PC-9 (cell line): ENCODE results near the gene RAB43. TPM values are rescaled to one million over a fixed set of nuclear protein-coding genes. Genes with fewer than 3 reads are reported as not detected.
"Not testable (repeated sequence)": the region's sequence is repeated elsewhere in the genome, so short reads cannot be mapped to it uniquely, and the experiment has no call there.

Source experiments
- BruUV-seq: library from RNA; stranded (reverse); fragments of 400-500 nt; replicated peaks from 2 replicates; lab custom pipeline; 2021; lab: Mats Ljungman, UMichigan
- CTCF ChIA-PET: fragments of 300-600 bp; sonication (Branson Sonifier 250); formaldehyde crosslinking; loops from one replicate; lab custom pipeline; 2022; ENCODE audit warnings: antibody characterized with exemption; lab: Charles Lee
- POLR2A ChIA-PET: fragments of 300-600 bp; sonication (Branson Sonifier 250); formaldehyde crosslinking; loops from one replicate; lab custom pipeline; 2022; ENCODE audit warnings: antibody characterized with exemption; ENCODE audit not compliant: unreplicated experiment; lab: Charles Lee
- DNase-seq, 2 experiments: peaks; one replicate each; pipeline versions ENCODE4 v3.0.0 to v3.0.0-alpha.2; 2015 to 2022; ENCODE audit warnings: mixed read lengths in 1 of 2
- H2AFZ ChIP-seq: fragments of 200-600 bp; sonication (generic); 2 replicates; pipeline ENCODE4 v1.8.1; 2017; ENCODE audit warnings: antibody characterized with exemption
- H3F3A ChIP-seq: fragments of 200-600 bp; sonication (generic); 2 replicates; pipeline ENCODE4 v1.8.1; 2017; ENCODE audit warnings: antibody characterized with exemption, mild to moderate bottlenecking, low read depth; ENCODE audit not compliant: insufficient read depth
- H3K27ac ChIP-seq: fragments of 200-600 bp; sonication (generic); 2 replicates; pipeline ENCODE4 v1.6.1; 2016; ENCODE audit warnings: mixed run types
- H3K27me3 ChIP-seq: fragments of 200-600 bp; sonication (generic); 2 replicates; pipeline ENCODE4 v1.6.1; 2016; ENCODE audit warnings: low read depth, mixed run types; ENCODE audit not compliant: insufficient read depth
- H3K36me3 ChIP-seq: fragments of 200-600 bp; sonication (generic); 2 replicates; pipeline ENCODE4 v1.6.1; 2016; ENCODE audit warnings: low read depth, mixed run types
- H3K4me1 ChIP-seq: fragments of 200-600 bp; sonication (generic); replicated peaks from 2 replicates; pipeline ENCODE4 v1.6.1; 2016; ENCODE audit warnings: mixed run types; ENCODE audit not compliant: insufficient read depth
- H3K4me2 ChIP-seq: fragments of 200-600 bp; sonication (generic); 2 replicates; pipeline ENCODE4 v1.6.1; 2017; ENCODE audit warnings: mixed run types
- H3K4me3 ChIP-seq: fragments of 200-600 bp; sonication (generic); 2 replicates; pipeline ENCODE4 v1.6.1; 2016; ENCODE audit warnings: mixed run types
- H3K79me2 ChIP-seq: fragments of 200-600 bp; sonication (generic); 2 replicates; pipeline ENCODE4 v1.6.1; 2017; ENCODE audit warnings: low read depth, mixed run types
- H3K9me2 ChIP-seq: fragments of 200-600 bp; sonication (generic); 2 replicates; pipeline ENCODE4 v1.8.1; 2017; ENCODE audit warnings: mild to moderate bottlenecking; ENCODE audit not compliant: insufficient read depth
- H3K9me3 ChIP-seq: fragments of 200-600 bp; sonication (generic); 2 replicates; pipeline ENCODE4 v1.8.1; 2016; ENCODE audit warnings: low read depth; ENCODE audit not compliant: insufficient read depth
- H4K20me1 ChIP-seq: fragments of 200-600 bp; sonication (generic); 2 replicates; pipeline ENCODE4 v1.8.1; 2017; ENCODE audit not compliant: insufficient read depth
- EZH2 ChIP-seq: fragments of 200-600 bp; sonication (generic); IDR thresholded peaks from 2 replicates; pipeline ENCODE4 v1.8.0; 2017; ENCODE audit warnings: antibody characterized with exemption, low read depth
- intact Hi-C: fragments of 100-400 bp; cut with micrococcal nuclease; formaldehyde crosslinking; loops from one replicate; pipeline ENCODE4 v1.10.0; 2022; ENCODE audit not compliant: unreplicated experiment
- total RNA-seq: library from RNA; stranded (reverse); gene quantifications from 2 replicates; pipeline ENCODE4 v1.2.3, GENCODE V29; 2021
- TF ChIP-seq, protein P1 (sequence below): fragments of 200-600 bp; sonication (generic); conservative IDR thresholded peaks from 2 replicates; pipeline ENCODE4 v1.6.1; 2017; ENCODE audit warnings: mixed run types, antibody characterized with exemption, mild to moderate bottlenecking, moderate library complexity

Gene RAB43
- total RNA-seq, 1 experiment from 2014 or later = 39.5 TPM

DNA sequence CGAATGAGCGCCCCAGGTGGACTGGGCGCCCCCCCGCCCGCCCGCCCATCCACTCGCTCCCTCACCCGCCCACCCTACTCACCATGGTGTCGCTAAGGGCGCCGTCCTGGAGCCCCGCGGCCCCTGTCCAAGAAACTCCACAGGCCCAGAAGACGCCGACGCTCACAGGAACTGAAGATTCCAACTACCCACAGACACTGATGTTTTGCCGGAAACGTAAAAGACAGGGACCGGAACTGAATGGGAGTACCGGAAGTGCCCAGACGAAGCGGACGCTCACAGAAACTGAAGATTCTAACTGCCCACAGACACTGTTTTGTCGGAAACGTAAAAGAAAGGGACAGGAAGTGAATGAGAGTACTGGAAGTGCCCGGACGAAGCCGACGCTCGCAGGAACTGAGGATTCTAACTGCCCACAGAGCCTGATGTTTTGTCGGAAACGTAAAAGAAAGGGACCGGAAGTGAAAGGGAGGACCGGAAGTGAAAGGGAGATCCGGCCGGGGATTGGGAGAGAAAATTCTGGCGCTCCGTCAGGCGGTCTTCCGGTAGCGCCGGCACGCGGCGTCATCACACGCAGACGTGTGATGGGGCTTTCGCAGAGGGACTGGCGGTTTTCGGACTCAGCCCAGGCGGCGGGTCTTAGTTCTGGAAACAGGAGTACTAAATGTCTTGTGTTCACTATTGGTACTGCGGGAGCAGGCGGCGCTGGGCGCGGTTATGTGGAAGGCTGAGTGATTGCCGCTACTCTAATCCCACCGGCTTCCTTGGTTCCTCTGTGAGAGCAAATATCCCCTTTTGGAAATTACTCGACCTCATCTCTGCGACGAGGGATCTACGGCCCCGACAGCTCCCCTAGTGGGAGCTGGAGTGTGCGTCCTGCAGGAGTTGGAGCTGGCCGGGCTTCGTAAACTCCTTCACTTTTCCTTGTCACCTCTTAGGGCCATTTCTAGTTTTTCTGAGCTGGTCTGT lies 39.6 kb upstream of the RAB43 start, which contains the start of gene ISY1:
Gene ISY1 (minus strand): TSS at position 173 of the 969 bp plus-strand sequence. CDS start 88 bp downstream, at position 85.
- H3K9me3 ChIP-seq = no peaks in the 10 kb centered on the region
- TSS peak; percentile 97 for BruUV-seq
- peak within 1 kb of the TSS; percentile 93 for H2AFZ ChIP-seq
- H3K36me3 ChIP-seq = 0 out of 2 replicates have a peak, but pooled peaks cover 4% of the 10 kb centered on the region
- peaks cover 21% of the 10 kb centered on the region for H3K4me1 ChIP-seq
- H3K27me3 ChIP-seq = no peaks in the 10 kb centered on the region
- ChIA-PET CTCF (interaction anchor here (0.6 to 0.8 kb wide), 4 partner anchors 40 to 191 kb away, joined by 3 to 4 read pairs (median 4); partner anchors contain the start of gene RAB43), POLR2A (interaction anchor here (0.6 to 0.9 kb wide), 5 partner anchors 79 to 1382 kb away, joined by 3 to 15 read pairs (median 5); no protein-coding TSS in a partner anchor)
- peak within 1 kb of the TSS; percentile 91 for H3K4me2 ChIP-seq
- intact Hi-C loops = loop anchor here (1.0 kb wide), 1 partner anchor 84 kb away; no protein-coding TSS in a partner anchor
- H3K4me3 ChIP-seq = peak within 1 kb of the TSS; percentile 78
- H3K27ac ChIP-seq = peak within 1 kb of the TSS; percentile 88
- TF ChIP-seq, protein P1, sequence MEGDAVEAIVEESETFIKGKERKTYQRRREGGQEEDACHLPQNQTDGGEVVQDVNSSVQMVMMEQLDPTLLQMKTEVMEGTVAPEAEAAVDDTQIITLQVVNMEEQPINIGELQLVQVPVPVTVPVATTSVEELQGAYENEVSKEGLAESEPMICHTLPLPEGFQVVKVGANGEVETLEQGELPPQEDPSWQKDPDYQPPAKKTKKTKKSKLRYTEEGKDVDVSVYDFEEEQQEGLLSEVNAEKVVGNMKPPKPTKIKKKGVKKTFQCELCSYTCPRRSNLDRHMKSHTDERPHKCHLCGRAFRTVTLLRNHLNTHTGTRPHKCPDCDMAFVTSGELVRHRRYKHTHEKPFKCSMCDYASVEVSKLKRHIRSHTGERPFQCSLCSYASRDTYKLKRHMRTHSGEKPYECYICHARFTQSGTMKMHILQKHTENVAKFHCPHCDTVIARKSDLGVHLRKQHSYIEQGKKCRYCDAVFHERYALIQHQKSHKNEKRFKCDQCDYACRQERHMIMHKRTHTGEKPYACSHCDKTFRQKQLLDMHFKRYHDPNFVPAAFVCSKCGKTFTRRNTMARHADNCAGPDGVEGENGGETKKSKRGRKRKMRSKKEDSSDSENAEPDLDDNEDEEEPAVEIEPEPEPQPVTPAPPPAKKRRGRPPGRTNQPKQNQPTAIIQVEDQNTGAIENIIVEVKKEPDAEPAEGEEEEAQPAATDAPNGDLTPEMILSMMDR = peak; percentile 84
- TF ChIP-seq EZH2 = no peak
- no peaks in the 10 kb centered on the region for H3K9me2 ChIP-seq
- H3F3A ChIP-seq = peaks cover 45% of the 10 kb centered on the region
- peak; percentile 86 to 89 for DNase-seq
- H3K79me2 ChIP-seq = peaks cover 21% of the 10 kb centered on the region
- peaks cover under 1% of the 10 kb centered on the region; the same call in 1 of the 2 replicates for H4K20me1 ChIP-seq

DNA sequence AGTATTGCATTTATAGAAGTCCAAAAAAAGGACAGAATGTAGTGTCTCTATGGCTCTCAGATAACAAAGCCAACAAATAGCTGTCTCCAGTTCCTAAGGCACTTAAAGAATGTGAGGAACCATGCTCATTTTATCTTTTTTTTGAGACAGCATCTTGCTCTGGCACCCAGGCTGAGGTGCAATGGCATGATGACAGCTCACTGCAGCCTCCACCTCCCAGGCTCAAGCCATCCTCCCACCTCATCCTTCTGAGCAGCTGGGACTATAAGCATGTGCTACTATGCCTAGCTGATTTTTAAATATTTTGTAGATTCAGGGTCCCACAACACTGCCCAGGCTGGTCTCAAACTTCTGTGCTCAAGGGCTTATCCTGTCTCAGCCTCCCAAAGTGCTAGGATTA lies 23.2 kb upstream of the RAB43 start:
- DNase-seq = no peak
- no peaks in the 10 kb centered on the region for H3K9me2 ChIP-seq
- no peaks in the 10 kb centered on the region for H3K27me3 ChIP-seq
- ChIA-PET CTCF (interaction anchor here (1.0 kb wide), 1 partner anchor 10 kb away, joined by 3 read pairs; no protein-coding TSS in a partner anchor), POLR2A (interaction anchor here (0.6 kb wide), 1 partner anchor 23 kb away, joined by 5 read pairs; the partner anchor contains the start of gene RAB43)
- H4K20me1 ChIP-seq = no peaks in the 10 kb centered on the region
- H3K4me2 ChIP-seq = no peak overlapping the region
- H3K9me3 ChIP-seq = no peaks in the 10 kb centered on the region
- H3K4me3 ChIP-seq = no peak overlapping the region
- H3K36me3 ChIP-seq = peaks cover 11% of the 10 kb centered on the region; the same call in 1 of the 2 replicates
- TF ChIP-seq, protein P1 = no peak
- no peak for TF ChIP-seq EZH2
- no TSS peak for BruUV-seq
- intact Hi-C loops = no loop called here
- H2AFZ ChIP-seq = no peak overlapping the region
- H3K27ac ChIP-seq = no peak overlapping the region
- H3F3A ChIP-seq = no peaks in the 10 kb centered on the region
- H3K79me2 ChIP-seq = no peaks in the 10 kb centered on the region
- H3K4me1 ChIP-seq = no peaks in the 10 kb centered on the region

DNA sequence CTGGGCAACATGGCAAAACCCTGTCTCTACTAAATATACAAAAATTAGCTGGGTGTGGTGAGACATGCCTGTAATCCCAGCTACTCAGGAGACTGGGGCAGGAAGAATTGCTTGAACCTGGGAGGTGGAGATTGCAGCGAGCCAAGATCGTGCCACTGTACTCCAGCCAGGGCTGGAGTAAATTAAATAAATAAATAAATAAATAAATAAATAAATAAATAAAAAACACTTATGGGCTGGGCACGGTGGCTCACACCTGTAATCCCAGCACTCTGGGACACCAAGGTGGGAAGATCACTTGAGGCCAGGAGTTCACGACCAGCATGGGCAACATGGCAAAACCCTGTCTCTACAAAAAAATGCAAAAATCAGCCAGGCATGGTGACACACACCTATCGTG lies 19.4 kb upstream of the RAB43 start:
- H3K4me1 ChIP-seq, DNase-seq, H3K9me2 ChIP-seq, H2AFZ ChIP-seq, intact Hi-C loops, H3F3A ChIP-seq, H4K20me1 ChIP-seq, H3K9me3 ChIP-seq, H3K4me3 ChIP-seq, POLR2A ChIA-PET, H3K27ac ChIP-seq, CTCF ChIA-PET, H3K27me3 ChIP-seq, H3K79me2 ChIP-seq, H3K4me2 ChIP-seq, BruUV-seq: not testable (repeated sequence)
- H3K36me3 ChIP-seq = peaks cover 12% of the 10 kb centered on the region; the same call in 1 of the 2 replicates
